HEK293 (cell line): Measurements from ENCODE around the gene SYNPO2.

Source experiments
- MYNN ChIP-seq: fragments of 450-650 bp; formaldehyde crosslinking; IDR thresholded peaks from 2 replicates; pipeline ENCODE4 v1.5.1; 2016; ENCODE audit warnings: missing biosample characterization, missing genetic modification characterization, borderline replicate concordance
- ZBTB1 ChIP-seq: fragments of 450-650 bp; formaldehyde crosslinking; IDR thresholded peaks from 2 replicates; pipeline ENCODE4 v1.5.1; 2016; ENCODE audit warnings: missing biosample characterization, missing genetic modification characterization
- ZBTB7A ChIP-seq: fragments of 450-650 bp; formaldehyde crosslinking; IDR thresholded peaks from 2 replicates; pipeline ENCODE4 v1.5.1; 2016; ENCODE audit warnings: low read depth, missing biosample characterization, missing genetic modification characterization
- ZNF121 ChIP-seq: fragments of 450-650 bp; formaldehyde crosslinking; IDR thresholded peaks from 2 replicates; pipeline ENCODE4 v1.5.1; 2016; ENCODE audit warnings: missing biosample characterization, missing genetic modification characterization
- ZNF140 ChIP-seq: fragments of 450-650 bp; formaldehyde crosslinking; IDR thresholded peaks from 2 replicates; pipeline ENCODE4 v1.5.1; 2016; ENCODE audit warnings: missing biosample characterization, missing genetic modification characterization
- ZNF416 ChIP-seq: fragments of 450-650 bp; formaldehyde crosslinking; IDR thresholded peaks from 2 replicates; pipeline ENCODE4 v1.5.1; 2016; ENCODE audit warnings: missing biosample characterization, missing genetic modification characterization
- ZNF561 ChIP-seq: fragments of 450-650 bp; IDR thresholded peaks from 2 replicates; pipeline ENCODE4 v1.5.1; 2018; ENCODE audit warnings: missing biosample characterization, missing genetic modification characterization, borderline replicate concordance
- ZNF768 ChIP-seq: fragments of 450-650 bp; formaldehyde crosslinking; IDR thresholded peaks from 2 replicates; pipeline ENCODE4 v1.5.1; 2018; ENCODE audit warnings: missing biosample characterization, mild to moderate bottlenecking, missing genetic modification characterization
- TF ChIP-seq, protein P1 (sequence below): fragments of 450-650 bp; formaldehyde crosslinking; IDR thresholded peaks from 2 replicates; pipeline ENCODE4 v1.5.1; 2016; ENCODE audit warnings: missing biosample characterization, missing genetic modification characterization
- TF ChIP-seq, protein P2 (sequence below): fragments of 450-650 bp; formaldehyde crosslinking; IDR thresholded peaks from 2 replicates; pipeline ENCODE4 v1.5.1; 2016; ENCODE audit warnings: missing biosample characterization, missing genetic modification characterization
- TF ChIP-seq, protein P3 (sequence below): fragments of 450-650 bp; formaldehyde crosslinking; IDR thresholded peaks from 2 replicates; pipeline ENCODE4 v1.5.1; 2016; ENCODE audit warnings: missing biosample characterization, missing genetic modification characterization, low read depth
- TF ChIP-seq, protein P4 (sequence below): fragments of 450-650 bp; formaldehyde crosslinking; IDR thresholded peaks from 2 replicates; pipeline ENCODE4 v1.5.1; 2016; ENCODE audit warnings: missing biosample characterization, missing genetic modification characterization, low read depth

DNA sequence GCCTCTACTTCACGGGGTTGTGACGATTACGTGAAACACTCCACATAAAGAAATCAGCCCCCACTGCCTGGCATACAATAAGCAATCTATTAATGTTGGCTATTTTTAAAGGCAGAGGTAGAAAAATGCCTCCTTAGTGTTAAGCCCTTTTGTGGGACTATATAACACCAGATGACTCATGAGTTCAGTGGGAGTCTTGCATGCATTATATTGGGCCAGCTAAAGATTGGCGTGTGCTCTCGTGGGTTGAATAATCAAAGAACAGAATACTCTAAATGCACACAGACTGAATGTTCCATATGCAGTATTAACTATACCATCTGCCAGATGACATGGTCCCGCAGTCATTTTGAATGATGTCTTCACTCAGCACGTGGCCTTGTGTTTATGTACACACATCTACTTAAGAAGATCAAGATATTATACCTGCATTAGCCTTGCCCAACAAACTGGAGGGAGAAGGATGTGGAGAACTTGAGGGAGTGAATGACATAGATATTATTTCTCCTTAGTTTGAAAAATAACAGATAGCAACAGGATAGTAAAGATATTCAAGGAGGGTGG lies 162.0 kb downstream of the SYNPO2 start:
- no peak for TF ChIP-seq ZNF140 (tag by site-specific recombination)
- TF ChIP-seq, protein P1, sequence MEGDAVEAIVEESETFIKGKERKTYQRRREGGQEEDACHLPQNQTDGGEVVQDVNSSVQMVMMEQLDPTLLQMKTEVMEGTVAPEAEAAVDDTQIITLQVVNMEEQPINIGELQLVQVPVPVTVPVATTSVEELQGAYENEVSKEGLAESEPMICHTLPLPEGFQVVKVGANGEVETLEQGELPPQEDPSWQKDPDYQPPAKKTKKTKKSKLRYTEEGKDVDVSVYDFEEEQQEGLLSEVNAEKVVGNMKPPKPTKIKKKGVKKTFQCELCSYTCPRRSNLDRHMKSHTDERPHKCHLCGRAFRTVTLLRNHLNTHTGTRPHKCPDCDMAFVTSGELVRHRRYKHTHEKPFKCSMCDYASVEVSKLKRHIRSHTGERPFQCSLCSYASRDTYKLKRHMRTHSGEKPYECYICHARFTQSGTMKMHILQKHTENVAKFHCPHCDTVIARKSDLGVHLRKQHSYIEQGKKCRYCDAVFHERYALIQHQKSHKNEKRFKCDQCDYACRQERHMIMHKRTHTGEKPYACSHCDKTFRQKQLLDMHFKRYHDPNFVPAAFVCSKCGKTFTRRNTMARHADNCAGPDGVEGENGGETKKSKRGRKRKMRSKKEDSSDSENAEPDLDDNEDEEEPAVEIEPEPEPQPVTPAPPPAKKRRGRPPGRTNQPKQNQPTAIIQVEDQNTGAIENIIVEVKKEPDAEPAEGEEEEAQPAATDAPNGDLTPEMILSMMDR (tag by site-specific recombination) = no peak
- no peak for TF ChIP-seq ZNF768 (tag by site-specific recombination)
- TF ChIP-seq ZNF121 (tag by site-specific recombination) = no peak
- TF ChIP-seq, protein P2, sequence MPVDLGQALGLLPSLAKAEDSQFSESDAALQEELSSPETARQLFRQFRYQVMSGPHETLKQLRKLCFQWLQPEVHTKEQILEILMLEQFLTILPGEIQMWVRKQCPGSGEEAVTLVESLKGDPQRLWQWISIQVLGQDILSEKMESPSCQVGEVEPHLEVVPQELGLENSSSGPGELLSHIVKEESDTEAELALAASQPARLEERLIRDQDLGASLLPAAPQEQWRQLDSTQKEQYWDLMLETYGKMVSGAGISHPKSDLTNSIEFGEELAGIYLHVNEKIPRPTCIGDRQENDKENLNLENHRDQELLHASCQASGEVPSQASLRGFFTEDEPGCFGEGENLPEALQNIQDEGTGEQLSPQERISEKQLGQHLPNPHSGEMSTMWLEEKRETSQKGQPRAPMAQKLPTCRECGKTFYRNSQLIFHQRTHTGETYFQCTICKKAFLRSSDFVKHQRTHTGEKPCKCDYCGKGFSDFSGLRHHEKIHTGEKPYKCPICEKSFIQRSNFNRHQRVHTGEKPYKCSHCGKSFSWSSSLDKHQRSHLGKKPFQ = no peak
- no peak for TF ChIP-seq ZNF561
- no peak for TF ChIP-seq ZNF416 (tag by site-specific recombination)
- TF ChIP-seq ZBTB1 (tag by site-specific recombination) = no peak
- no peak for TF ChIP-seq MYNN
- TF ChIP-seq, protein P3, sequence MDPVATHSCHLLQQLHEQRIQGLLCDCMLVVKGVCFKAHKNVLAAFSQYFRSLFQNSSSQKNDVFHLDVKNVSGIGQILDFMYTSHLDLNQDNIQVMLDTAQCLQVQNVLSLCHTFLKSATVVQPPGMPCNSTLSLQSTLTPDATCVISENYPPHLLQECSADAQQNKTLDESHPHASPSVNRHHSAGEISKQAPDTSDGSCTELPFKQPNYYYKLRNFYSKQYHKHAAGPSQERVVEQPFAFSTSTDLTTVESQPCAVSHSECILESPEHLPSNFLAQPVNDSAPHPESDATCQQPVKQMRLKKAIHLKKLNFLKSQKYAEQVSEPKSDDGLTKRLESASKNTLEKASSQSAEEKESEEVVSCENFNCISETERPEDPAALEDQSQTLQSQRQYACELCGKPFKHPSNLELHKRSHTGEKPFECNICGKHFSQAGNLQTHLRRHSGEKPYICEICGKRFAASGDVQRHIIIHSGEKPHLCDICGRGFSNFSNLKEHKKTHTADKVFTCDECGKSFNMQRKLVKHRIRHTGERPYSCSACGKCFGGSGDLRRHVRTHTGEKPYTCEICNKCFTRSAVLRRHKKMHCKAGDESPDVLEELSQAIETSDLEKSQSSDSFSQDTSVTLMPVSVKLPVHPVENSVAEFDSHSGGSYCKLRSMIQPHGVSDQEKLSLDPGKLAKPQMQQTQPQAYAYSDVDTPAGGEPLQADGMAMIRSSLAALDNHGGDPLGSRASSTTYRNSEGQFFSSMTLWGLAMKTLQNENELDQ = no peak
- TF ChIP-seq, protein P4, sequence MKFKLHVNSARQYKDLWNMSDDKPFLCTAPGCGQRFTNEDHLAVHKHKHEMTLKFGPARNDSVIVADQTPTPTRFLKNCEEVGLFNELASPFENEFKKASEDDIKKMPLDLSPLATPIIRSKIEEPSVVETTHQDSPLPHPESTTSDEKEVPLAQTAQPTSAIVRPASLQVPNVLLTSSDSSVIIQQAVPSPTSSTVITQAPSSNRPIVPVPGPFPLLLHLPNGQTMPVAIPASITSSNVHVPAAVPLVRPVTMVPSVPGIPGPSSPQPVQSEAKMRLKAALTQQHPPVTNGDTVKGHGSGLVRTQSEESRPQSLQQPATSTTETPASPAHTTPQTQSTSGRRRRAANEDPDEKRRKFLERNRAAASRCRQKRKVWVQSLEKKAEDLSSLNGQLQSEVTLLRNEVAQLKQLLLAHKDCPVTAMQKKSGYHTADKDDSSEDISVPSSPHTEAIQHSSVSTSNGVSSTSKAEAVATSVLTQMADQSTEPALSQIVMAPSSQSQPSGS (tag by site-specific recombination) = no peak
- TF ChIP-seq ZBTB7A = no peak
